ENCODE results near the gene FOSB. TPM values are rescaled to one million over a fixed set of nuclear protein-coding genes. Genes with fewer than 3 reads are reported as not detected.

Gene FOSB
- total RNA-seq, 4 donors from 2014 or later: 2.2 to 25.2 (median 6.9) TPM

DNA sequence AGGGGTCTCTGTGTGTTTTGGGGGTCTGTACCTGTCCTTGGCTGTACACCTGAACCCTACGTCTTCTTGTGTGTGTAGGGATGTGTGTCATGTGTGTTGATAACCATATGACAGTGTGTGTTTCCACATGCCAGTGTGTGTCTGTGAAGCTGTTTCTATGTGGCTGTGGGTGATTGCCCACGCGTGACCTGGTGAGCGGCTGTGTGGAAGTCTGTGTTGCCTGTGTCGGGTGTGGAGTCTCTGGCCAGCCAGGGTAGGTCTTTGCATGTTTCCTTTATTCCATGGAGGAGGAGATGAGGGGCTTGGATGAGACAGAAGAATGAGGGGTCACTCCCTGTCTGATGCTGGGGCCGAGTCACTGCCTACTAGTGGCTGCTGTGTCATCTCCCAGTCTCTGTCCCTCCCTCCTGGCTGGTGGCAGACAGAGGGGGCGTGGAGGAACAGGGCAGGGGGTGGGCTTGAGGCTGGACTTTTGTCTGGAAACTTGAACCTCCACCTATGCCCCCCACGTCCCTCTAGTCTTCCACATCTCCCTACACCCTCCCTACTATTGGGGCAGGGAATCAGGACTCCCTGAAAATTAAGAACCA, 2.8 kb upstream of the FOSB start:
- no peak overlapping the region for H3K4me3 ChIP-seq
- no peak for DNase-seq (ENCODE audit: extremely low spot score)
- H3K9me3 ChIP-seq: no peaks in the 10 kb centered on the region
- no peaks in the 10 kb centered on the region for H3K36me3 ChIP-seq
- TF ChIP-seq, protein P1, sequence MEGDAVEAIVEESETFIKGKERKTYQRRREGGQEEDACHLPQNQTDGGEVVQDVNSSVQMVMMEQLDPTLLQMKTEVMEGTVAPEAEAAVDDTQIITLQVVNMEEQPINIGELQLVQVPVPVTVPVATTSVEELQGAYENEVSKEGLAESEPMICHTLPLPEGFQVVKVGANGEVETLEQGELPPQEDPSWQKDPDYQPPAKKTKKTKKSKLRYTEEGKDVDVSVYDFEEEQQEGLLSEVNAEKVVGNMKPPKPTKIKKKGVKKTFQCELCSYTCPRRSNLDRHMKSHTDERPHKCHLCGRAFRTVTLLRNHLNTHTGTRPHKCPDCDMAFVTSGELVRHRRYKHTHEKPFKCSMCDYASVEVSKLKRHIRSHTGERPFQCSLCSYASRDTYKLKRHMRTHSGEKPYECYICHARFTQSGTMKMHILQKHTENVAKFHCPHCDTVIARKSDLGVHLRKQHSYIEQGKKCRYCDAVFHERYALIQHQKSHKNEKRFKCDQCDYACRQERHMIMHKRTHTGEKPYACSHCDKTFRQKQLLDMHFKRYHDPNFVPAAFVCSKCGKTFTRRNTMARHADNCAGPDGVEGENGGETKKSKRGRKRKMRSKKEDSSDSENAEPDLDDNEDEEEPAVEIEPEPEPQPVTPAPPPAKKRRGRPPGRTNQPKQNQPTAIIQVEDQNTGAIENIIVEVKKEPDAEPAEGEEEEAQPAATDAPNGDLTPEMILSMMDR (IDR thresholded peaks at IDR 0.05): no peak
- TF ChIP-seq EP300 (IDR thresholded peaks at IDR 0.05): no peak
- no peak for TF ChIP-seq POLR2AphosphoS5 (IDR thresholded peaks at IDR 0.05)
- TF ChIP-seq POLR2A (IDR thresholded peaks at IDR 0.05; ENCODE audit: low read depth): no peak
- intact Hi-C loops (cut with DNase I): no loop called here
- H3K27ac ChIP-seq (replicated peaks in 1 of 4): no peak overlapping the region
- WGBS: 50% methylated on average over 5 of the region's 8 CpGs
- peaks cover 0 to 5% (median 0%) of the 10 kb centered on the region in 4 donors for H3K27me3 ChIP-seq
- H3K4me1 ChIP-seq: peaks cover 19 to 24% (median 24%) of the 10 kb centered on the region in 4 donors

DNA sequence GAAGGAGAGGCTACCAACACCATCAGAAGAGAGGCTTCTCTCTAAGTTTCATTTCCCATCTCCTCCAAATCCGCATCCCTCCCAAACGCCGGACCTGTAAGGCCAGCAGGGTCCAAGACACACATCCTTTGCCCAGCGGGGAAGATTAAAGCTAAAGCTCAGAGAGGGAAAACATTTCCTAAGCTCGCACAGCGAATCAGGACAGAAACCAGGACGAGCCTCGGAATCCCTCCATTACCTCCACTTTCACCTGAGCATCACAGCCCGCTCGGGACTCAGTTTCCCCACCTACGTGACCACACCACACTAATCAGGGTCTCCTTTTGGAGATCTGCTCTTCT, 711 bp upstream of the FOSB start:
- no peak for TF ChIP-seq EP300 (IDR thresholded peaks at IDR 0.05)
- intact Hi-C loops (cut with DNase I): no loop called here

DNA sequence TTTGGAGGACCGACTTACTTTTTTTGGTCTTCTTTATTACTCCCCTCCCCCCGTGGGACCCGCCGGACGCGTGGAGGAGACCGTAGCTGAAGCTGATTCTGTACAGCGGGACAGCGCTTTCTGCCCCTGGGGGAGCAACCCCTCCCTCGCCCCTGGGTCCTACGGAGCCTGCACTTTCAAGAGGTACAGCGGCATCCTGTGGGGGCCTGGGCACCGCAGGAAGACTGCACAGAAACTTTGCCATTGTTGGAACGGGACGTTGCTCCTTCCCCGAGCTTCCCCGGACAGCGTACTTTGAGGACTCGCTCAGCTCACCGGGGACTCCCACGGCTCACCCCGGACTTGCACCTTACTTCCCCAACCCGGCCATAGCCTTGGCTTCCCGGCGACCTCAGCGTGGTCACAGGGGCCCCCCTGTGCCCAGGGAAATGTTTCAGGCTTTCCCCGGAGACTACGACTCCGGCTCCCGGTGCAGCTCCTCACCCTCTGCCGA, 409 bp downstream of the FOSB start:
- Histone ChIP-seq H3K36me3 (no peaks in the 10 kb centered on the region), H3K9me3 (no peaks in the 10 kb centered on the region), H3K4me3 (peak overlapping the region; percentile 62 to 75 (median 70)), H3K4me1 (peaks cover 34 to 37% (median 35%) of the 10 kb centered on the region in 4 donors), H3K27ac (replicated peaks in 1 of 4) (peak overlapping the region; percentile 90 to 97 (median 94)), H3K27me3 (peaks cover 0 to 5% (median 0%) of the 10 kb centered on the region in 4 donors)
- no peak for DNase-seq (ENCODE audit: extremely low spot score)
- TF ChIP-seq, protein P1 (IDR thresholded peaks at IDR 0.05): peak in 1 of 3 experiments; percentile 10
- TF ChIP-seq POLR2AphosphoS5 (IDR thresholded peaks at IDR 0.05): no peak
- intact Hi-C loops (cut with DNase I): no loop called here
- WGBS: under 1% methylated on average over 13 of the region's 31 CpGs

More for the DNA sequence above, 711 bp upstream of the FOSB start:
- H3K9me3 ChIP-seq: no peaks in the 10 kb centered on the region
- WGBS: 2% methylated on average over 11 of the region's 11 CpGs
- no peak for DNase-seq (ENCODE audit: extremely low spot score)
- peak overlapping the region; percentile 90 to 97 (median 94) for H3K27ac ChIP-seq (replicated peaks in 1 of 4)
- H3K27me3 ChIP-seq: peaks cover 0 to 5% (median 0%) of the 10 kb centered on the region in 4 donors
- peak overlapping the region; percentile 62 to 75 (median 70) for H3K4me3 ChIP-seq
- no peaks in the 10 kb centered on the region for H3K36me3 ChIP-seq
- H3K4me1 ChIP-seq: peaks cover 29 to 37% (median 34%) of the 10 kb centered on the region in 4 donors

DNA sequence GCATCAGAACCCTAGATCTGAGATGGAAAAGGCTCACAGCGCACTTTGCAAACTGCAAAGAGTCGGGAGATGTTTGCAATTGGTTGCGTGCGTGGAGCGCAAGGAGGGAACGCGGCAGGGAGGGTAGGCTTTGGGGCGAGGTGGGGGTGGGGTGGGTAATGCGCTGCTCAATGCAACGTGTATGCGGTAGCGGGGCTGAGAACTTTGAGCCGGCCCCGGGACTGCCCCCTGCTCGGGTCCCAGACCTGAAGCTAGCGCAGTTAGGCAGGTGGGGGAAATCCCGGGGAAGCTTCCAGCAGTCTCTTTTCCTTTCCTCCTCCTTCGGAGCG, 971 bp downstream of the FOSB start:
- H3K27me3 ChIP-seq: peaks cover 0 to 5% (median 0%) of the 10 kb centered on the region in 4 donors
- TF ChIP-seq POLR2A (IDR thresholded peaks at IDR 0.05; ENCODE audit: low read depth): no peak
- no peak for TF ChIP-seq POLR2AphosphoS5 (IDR thresholded peaks at IDR 0.05)
- TF ChIP-seq, protein P1 (IDR thresholded peaks at IDR 0.05): no peak
- no peak for TF ChIP-seq EP300 (IDR thresholded peaks at IDR 0.05)
- no peaks in the 10 kb centered on the region for H3K36me3 ChIP-seq
- WGBS: 0% methylated on average over 6 of the region's 19 CpGs
- intact Hi-C loops (cut with DNase I): no loop called here
- H3K27ac ChIP-seq (replicated peaks in 1 of 4): peak overlapping the region; percentile 90 to 97 (median 94)
- no peak for DNase-seq (ENCODE audit: extremely low spot score)
- H3K9me3 ChIP-seq: no peaks in the 10 kb centered on the region
- H3K4me3 ChIP-seq: peak overlapping the region; percentile 62 to 75 (median 70)
- peaks cover 34 to 37% (median 35%) of the 10 kb centered on the region in 4 donors for H3K4me1 ChIP-seq

DNA sequence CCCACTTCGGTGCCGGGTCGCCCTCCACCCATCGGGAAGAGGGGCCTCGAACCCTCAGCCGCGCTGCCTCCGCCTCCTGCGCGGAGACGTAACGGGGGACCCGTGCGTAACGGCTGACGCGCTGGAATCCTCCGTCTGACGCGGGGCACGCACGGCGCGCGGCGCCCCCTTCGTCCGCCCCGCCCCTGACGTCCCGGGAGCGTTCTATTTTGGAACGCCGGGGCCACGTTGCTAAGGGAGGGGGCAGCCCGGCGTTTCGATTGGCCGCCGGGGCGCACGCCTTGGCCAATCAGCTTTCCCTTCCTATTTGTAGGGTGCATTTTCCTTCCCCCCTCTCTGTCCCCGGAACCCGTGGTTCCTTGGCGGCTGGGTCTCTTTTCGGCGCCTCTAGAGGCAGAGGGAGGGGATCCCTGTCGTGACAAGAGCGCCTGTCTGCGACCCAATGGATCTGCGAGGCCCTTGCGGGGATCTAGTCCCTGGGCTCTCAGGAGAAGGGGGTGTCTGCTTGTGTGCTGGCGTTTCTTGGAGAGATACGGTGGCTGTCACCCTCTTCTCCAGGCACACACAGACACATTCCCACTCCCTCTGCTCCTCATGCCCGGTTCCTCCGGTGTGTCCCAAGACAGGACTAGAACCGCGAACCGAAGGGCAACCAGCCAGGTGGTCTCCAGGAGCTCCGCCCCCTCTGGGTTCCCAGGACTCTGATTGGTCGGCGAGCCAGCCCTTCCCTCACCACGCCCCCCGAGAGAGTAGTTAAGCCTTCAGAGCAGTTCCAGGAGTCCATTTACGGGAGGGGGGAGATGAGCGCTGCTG, 1.5 kb downstream of the FOSB start:
- Histone ChIP-seq H3K27ac (replicated peaks in 1 of 4) (peak overlapping the region; percentile 90 to 97 (median 94)), H3K4me1 (peaks cover 34 to 37% (median 35%) of the 10 kb centered on the region in 4 donors), H3K36me3 (no peaks in the 10 kb centered on the region), H3K27me3 (peaks cover 0 to 5% (median 0%) of the 10 kb centered on the region in 4 donors), H3K4me3 (peak overlapping the region; percentile 62 to 75 (median 70)), H3K9me3 (no peaks in the 10 kb centered on the region)
- peak; percentile 98 for DNase-seq (ENCODE audit: extremely low spot score)
- TF ChIP-seq POLR2AphosphoS5 (IDR thresholded peaks at IDR 0.05): peak; percentile 96 to 97
- peak; percentile 30 for TF ChIP-seq POLR2A (IDR thresholded peaks at IDR 0.05; ENCODE audit: low read depth)
- TF ChIP-seq, protein P1 (IDR thresholded peaks at IDR 0.05): peak in 1 of 3 experiments; percentile 29
- TF ChIP-seq EP300 (IDR thresholded peaks at IDR 0.05): peak; percentile 99
- intact Hi-C loops (cut with DNase I): no loop called here
- 0% methylated on average over 4 of the region's 66 CpGs for WGBS

Measured in esophagus muscularis mucosa (tissue), 4 donors.